Testis (tissue), 3 donors: Measurements from ENCODE around the gene SH3BP2. TPM values are rescaled to one million over a fixed set of nuclear protein-coding genes. Genes with fewer than 3 reads are reported as not detected.

Experiments used
- DNase-seq: peaks from one replicate; pipeline ENCODE4 v3.0.0-alpha.2; 2019
- H3K27ac ChIP-seq, 2 donors: fragments of 200-600 bp; sonication (generic); one replicate each; pipeline ENCODE4 v1.5.1; 2019
- H3K27me3 ChIP-seq: fragments of 200-600 bp; sonication (generic); one replicate; pipeline ENCODE4 v1.5.1; 2019
- H3K36me3 ChIP-seq: fragments of 200-600 bp; sonication (generic); one replicate; pipeline ENCODE4 v1.5.1; 2017; ENCODE audit warnings: low read depth; ENCODE audit errors: missing control alignments
- H3K4me1 ChIP-seq: fragments of 200-600 bp; sonication (generic); one replicate; pipeline ENCODE4 v1.5.1; 2019
- H3K4me3 ChIP-seq, 2 donors: fragments of 200-600 bp; sonication (generic); one replicate each; pipeline ENCODE4 v1.5.1; 2017 to 2019
- H3K9me3 ChIP-seq: fragments of 200-600 bp; sonication (generic); one replicate; pipeline ENCODE4 v1.5.1; 2017
- CTCF ChIP-seq, 3 experiments: fragments of 450-650 bp in 2 of 3; fragments of 200-600 bp in 1 of 3; sonication (generic) in 1 of 3; IDR thresholded peaks; one replicate each; pipeline ENCODE4 v1.5.1; 2016 to 2019; ENCODE audit warnings: antibody characterized with exemption in 3 of 3, mild to moderate bottlenecking in 2 of 3, moderate library complexity in 1 of 3
- POLR2A ChIP-seq: fragments of 450-650 bp; IDR thresholded peaks from one replicate; pipeline ENCODE4 v1.6.1; 2017; ENCODE audit warnings: antibody characterized with exemption, mild to moderate bottlenecking, moderate library complexity
- WGBS, 2 donors: methylation state at CpG; one replicate each; pipeline ENCODE4 v1.1.5; 2018; 5-methylcytosine and 5-hydroxymethylcytosine counted together
- intact Hi-C: fragments of 100-400 bp; cut with DNase I; formaldehyde crosslinking; loops from one replicate; pipeline ENCODE4 v1.15.1; 2023; ENCODE audit warnings: low total_unique reads
- polyA plus RNA-seq: library from polyadenylated mRNA; stranded (reverse); fragments of 350-450 nt; fragmentation: Illumina TruSeq; extraction: RNeasy Lipid Tissue Mini Kit (QIAGEN cat#74804); gene quantifications from one replicate; pipeline ENCODE4 v1.2.3, GENCODE V29; 2014; ENCODE audit warnings: low read depth, low replicate concordance; ENCODE audit not compliant: insufficient read depth
- total RNA-seq, 2 donors: library from RNA; depleted of rRNA; stranded (reverse); fragments of >200 nt; gene quantifications; one replicate each; pipeline ENCODE4 v1.2.3, GENCODE V29; 2016

SH3BP2 gene
- total and polyA plus RNA-seq, 3 donors from 2014 or later: 26.6 to 47.3 (median 45.0) TPM

DNA sequence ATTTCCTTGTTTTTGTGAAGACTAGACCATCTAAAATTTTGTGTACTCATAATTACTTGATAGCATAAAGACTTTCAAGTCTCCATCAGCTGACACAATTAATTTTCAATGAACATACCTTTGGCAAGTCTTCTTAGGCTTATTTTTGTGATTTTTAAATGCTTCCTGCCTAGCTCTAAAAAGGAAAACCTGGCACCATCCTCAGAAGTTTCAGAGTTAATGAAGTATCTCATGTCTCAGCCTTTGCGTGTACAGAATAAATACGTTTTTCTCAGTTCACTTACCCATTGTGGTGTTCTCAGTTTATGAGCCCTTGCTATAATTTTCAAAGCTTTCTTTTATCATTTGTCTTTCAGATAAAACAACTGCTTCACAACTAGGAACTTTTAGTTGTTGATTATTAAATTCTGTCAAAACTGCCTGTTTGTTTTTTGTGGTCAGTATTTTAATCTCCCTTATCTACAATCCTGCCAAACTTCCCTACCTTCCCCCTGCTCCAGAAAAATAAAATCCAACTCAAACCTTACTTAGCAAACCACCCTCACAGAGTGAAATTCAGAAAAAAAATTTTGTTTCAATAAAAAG, 72.4 kb downstream of the SH3BP2 start:
- no peak for DNase-seq
- Histone ChIP-seq H3K4me1 (peaks cover 84% of the 10 kb centered on the region), H3K4me3 (no peak overlapping the region), H3K27ac (no peak overlapping the region), H3K36me3 (no peaks in the 10 kb centered on the region), H3K9me3 (no peaks in the 10 kb centered on the region), H3K27me3 (no peaks in the 10 kb centered on the region)
- TF ChIP-seq CTCF (IDR thresholded peaks at IDR 0.05) (no peak), POLR2A (no peak)
- 34 to 67% methylated on average over 2 of the region's 2 CpGs for WGBS, 2 donors
- intact Hi-C loops: no loop called here

DNA sequence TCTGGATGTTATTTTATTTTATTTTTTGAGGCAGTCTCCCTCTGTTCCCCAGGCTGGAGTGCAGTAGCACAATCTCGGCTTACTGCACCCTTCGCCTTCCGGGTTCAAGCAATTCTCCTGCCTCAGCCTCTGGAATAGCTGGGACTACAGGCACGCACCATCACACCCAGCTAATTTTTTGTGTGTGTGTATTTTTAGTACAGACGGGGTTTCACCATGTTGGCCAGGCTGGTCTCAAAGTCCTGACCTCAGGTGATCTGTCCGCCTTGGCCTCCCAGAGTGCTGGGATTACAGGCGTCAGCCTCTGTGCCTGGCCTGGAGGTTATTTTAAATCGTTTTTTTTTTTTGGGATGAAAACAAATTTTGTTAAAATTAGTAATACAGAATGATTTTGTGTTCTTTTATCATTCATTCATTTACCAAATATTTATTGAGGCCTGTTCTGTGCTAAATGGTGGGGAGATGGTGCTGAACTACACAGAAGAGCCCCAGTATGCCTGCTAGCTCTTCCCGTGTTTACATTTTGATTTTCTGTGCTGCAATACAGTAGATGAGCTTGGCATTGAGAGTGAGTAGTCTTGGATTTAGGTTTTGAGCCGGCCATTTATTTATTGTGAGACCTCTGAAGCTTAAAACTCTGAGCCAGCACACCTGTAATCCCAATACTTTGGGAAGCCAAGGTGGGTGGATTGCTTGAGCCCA, 73.4 kb downstream of the SH3BP2 start:
- TF ChIP-seq CTCF (IDR thresholded peaks at IDR 0.05): no peak
- TF ChIP-seq POLR2A: no peak
- peak overlapping the region in 1 of 2 donors; percentile 15 for H3K27ac ChIP-seq
- DNase-seq: no peak
- H3K4me1 ChIP-seq: peaks cover 80% of the 10 kb centered on the region
- 54 to 64% methylated on average over 10 of the region's 10 CpGs for WGBS, 2 donors
- no peak overlapping the region for H3K4me3 ChIP-seq
- intact Hi-C loops: no loop called here
- no peaks in the 10 kb centered on the region for H3K27me3 ChIP-seq
- no peaks in the 10 kb centered on the region for H3K9me3 ChIP-seq
- no peaks in the 10 kb centered on the region for H3K36me3 ChIP-seq

GRCh38 chr4:2866891-2867290, 74.0 kb downstream of the SH3BP2 start:
- WGBS, 2 donors: 80 to 83% methylated on average over 5 of the region's 5 CpGs
- intact Hi-C loops: no loop called here
- no peak for TF ChIP-seq POLR2A
- no peak for TF ChIP-seq CTCF (IDR thresholded peaks at IDR 0.05)
- no peak for DNase-seq
- Histone ChIP-seq H3K27ac (peak overlapping the region in 1 of 2 donors; percentile 68), H3K36me3 (no peaks in the 10 kb centered on the region), H3K4me3 (no peak overlapping the region), H3K27me3 (no peaks in the 10 kb centered on the region), H3K4me1 (peaks cover 74% of the 10 kb centered on the region), H3K9me3 (no peaks in the 10 kb centered on the region)

DNA sequence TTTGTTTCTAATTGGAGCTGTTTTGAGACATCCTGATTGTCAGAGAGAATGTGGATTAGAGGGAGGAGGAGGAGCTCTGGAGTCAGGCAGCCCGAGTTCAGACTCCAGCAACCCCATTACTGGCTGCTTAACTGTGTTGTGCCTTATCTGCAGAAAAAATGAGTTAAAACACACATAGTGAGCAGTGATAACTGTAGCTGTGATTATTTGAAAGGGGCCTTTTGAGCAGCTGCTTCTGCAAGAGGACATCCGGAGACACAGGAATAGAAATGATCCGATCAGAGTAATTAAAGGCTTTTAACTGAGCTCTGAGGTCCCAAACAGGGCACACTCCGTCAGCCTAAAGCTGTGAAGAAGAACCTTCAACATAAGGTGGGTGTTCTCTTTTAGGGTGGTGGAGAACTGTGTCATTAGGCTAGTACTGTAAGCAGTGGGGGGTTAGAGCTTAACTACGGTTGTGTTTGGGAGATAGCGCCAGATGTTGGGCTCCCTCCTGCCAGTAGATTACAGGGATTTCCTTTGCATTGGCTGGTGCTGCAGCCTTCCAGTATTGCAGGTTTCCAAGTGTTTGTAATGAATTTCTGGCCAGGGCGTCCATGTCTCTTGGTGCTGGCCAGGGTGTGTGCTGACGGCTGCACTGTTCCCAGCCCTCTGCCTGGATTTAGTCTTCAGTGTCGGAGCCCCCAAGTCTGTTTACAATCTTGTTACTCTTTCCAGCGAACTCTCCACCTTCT, 75.0 kb downstream of the SH3BP2 start:
- intact Hi-C loops: no loop called here
- H3K4me3 ChIP-seq: no peak overlapping the region
- peak; percentile 57 for DNase-seq

More for the DNA sequence above, 75.0 kb downstream of the SH3BP2 start:
- H3K4me1 ChIP-seq: peaks cover 64% of the 10 kb centered on the region
- H3K27me3 ChIP-seq: no peaks in the 10 kb centered on the region
- 21 to 35% methylated on average over 8 to 10 of the region's 10 CpGs for WGBS, 2 donors
- no peaks in the 10 kb centered on the region for H3K36me3 ChIP-seq
- peak overlapping the region; percentile 14 to 68 for H3K27ac ChIP-seq
- H3K9me3 ChIP-seq: no peaks in the 10 kb centered on the region
- TF ChIP-seq POLR2A (no peak), CTCF (IDR thresholded peaks at IDR 0.05) (no peak)
